Naive thymus-derived CD4-positive, alpha-beta T cell (primary cell): ENCODE results near the gene KRTAP4-8. TPM values are rescaled to one million over a fixed set of nuclear protein-coding genes. Genes with fewer than 3 reads are reported as not detected.
A peak's percentile ranks its signal among the peaks of the same experiment; 100 is the strongest.
"Not testable (repeated sequence)": the region's sequence is repeated elsewhere in the genome, so short reads cannot be mapped to it uniquely, and the experiment has no call there.

Source experiments
- ATAC-seq: fragments of 150-1000 bp; cut with Tn5 transposase; 2 replicates; pipeline ENCODE4 v1.10.0; 2021; ENCODE audit warnings: mild to moderate bottlenecking, moderate library complexity
- CTCF ChIA-PET: fragments of 350-600 bp; sonication (Branson Sonifier 250); formaldehyde crosslinking; loops from one replicate; lab custom pipeline; 2021; ENCODE audit warnings: antibody characterized with exemption; lab: Charles Lee
- POLR2A ChIA-PET: fragments of 350-600 bp; sonication (Branson Sonifier 250); formaldehyde crosslinking; loops from one replicate; lab custom pipeline; 2021; ENCODE audit warnings: antibody characterized with exemption, inconsistent platforms; lab: Charles Lee
- DNase-seq, 9 donors: peaks; one replicate each; pipeline versions ENCODE4 v3.0.0 to v3.0.0-alpha.2; 2020 to 2022; ENCODE audit warnings: mixed read lengths in 1 of 9
- H3K27ac ChIP-seq: one replicate; pipeline ENCODE4 v1.7.0; 2013; ENCODE audit warnings: mild to moderate bottlenecking, low read depth, low read length, moderate library complexity
- H3K27me3 ChIP-seq, 2 donors: one replicate each; pipeline ENCODE4 v1.7.0; 2013; ENCODE audit warnings: low read length in 2 of 2, mild to moderate bottlenecking in 2 of 2, moderate library complexity in 2 of 2; ENCODE audit not compliant: control insufficient read depth in 2 of 2, insufficient read depth in 2 of 2
- H3K36me3 ChIP-seq, 3 experiments: 1 replicate in 2 of 3; 2 replicates in 1 of 3; pipeline ENCODE4 v1.7.0; 2013; ENCODE audit warnings: low read length in 3 of 3, mild to moderate bottlenecking in 3 of 3, moderate library complexity in 1 of 3; ENCODE audit not compliant: insufficient read depth in 3 of 3, control insufficient read depth in 2 of 3
- H3K4me1 ChIP-seq, 2 donors: one replicate each; pipeline ENCODE4 v1.7.0; 2013; ENCODE audit warnings: low read length in 2 of 2, mild to moderate bottlenecking in 2 of 2, moderate library complexity in 1 of 2; ENCODE audit not compliant: control insufficient read depth in 2 of 2, insufficient read depth in 2 of 2
- H3K4me3 ChIP-seq: 2 replicates; pipeline ENCODE4 v1.7.0; 2013; ENCODE audit warnings: mild to moderate bottlenecking, low read length
- H3K9me3 ChIP-seq, 3 experiments: 1 replicate in 2 of 3; 2 replicates in 1 of 3; pipeline ENCODE4 v1.7.0; 2013; ENCODE audit warnings: low read length in 3 of 3; ENCODE audit not compliant: control insufficient read depth in 2 of 3
- H3K27ac Mint-ChIP-seq, 9 donors: one replicate each; pipeline ENCODE4 v1.8.0; 2020 to 2022; ENCODE audit warnings: mixed read lengths in 9 of 9, mild to moderate bottlenecking in 8 of 9, moderate library complexity in 5 of 9, inconsistent platforms in 2 of 9
- H3K27me3 Mint-ChIP-seq, 5 donors: one replicate each; pipeline ENCODE4 v1.8.0; 2021 to 2022; ENCODE audit warnings: mixed read lengths in 5 of 5, mild to moderate bottlenecking in 1 of 5
- H3K36me3 Mint-ChIP-seq, 5 donors: one replicate each; pipeline ENCODE4 v1.8.0; 2020 to 2022; ENCODE audit warnings: mixed read lengths in 5 of 5, mild to moderate bottlenecking in 3 of 5, inconsistent platforms in 1 of 5
- H3K4me1 Mint-ChIP-seq, 7 donors: one replicate each; pipeline ENCODE4 v1.8.0; 2020 to 2022; ENCODE audit warnings: mixed read lengths in 7 of 7, mild to moderate bottlenecking in 3 of 7, inconsistent platforms in 1 of 7
- H3K4me3 Mint-ChIP-seq, 10 donors: one replicate each; pipeline ENCODE4 v1.8.0; 2020 to 2022; ENCODE audit warnings: mild to moderate bottlenecking in 10 of 10, mixed read lengths in 10 of 10, moderate library complexity in 6 of 10, inconsistent platforms in 2 of 10
- H3K9me3 Mint-ChIP-seq, 11 donors: one replicate each; pipeline ENCODE4 v1.8.0; 2020 to 2022; ENCODE audit warnings: mixed read lengths in 11 of 11, mild to moderate bottlenecking in 4 of 11, inconsistent platforms in 1 of 11, moderate library complexity in 1 of 11
- intact Hi-C, 2 donors: fragments of 100-400 bp; cut with micrococcal nuclease; formaldehyde crosslinking; loops; one replicate each; pipeline ENCODE4 v1.15.1; 2023
- polyA plus RNA-seq, 2 donors: library from polyadenylated mRNA; unstranded; fragments of 300-500 nt; fragmentation: Illumina TruSeq; gene quantifications; one replicate each; pipeline ENCODE4 v1.2.3, GENCODE V29; 2021
- total RNA-seq, 6 experiments: library from RNA in 5 of 6; stranded (reverse) in 5 of 6; gene quantifications; 1 replicate in 5 of 6; 2 replicates in 1 of 6; pipeline ENCODE4 v1.2.3 and lab custom pipeline; 2021 to 2026

The KRTAP4-8 gene
- total and polyA plus RNA-seq, 7 experiments from 2014 or later = not detected

GRCh38 chr17:41103896-41104295 is 6.0 kb upstream of the KRTAP4-8 start:
- H3K4me1 Mint-ChIP-seq = peaks cover 0 to 46% (median 23%) of the 10 kb centered on the region in 7 donors
- DNase-seq (no peak), ATAC-seq (no peak)
- no peaks in the 10 kb centered on the region for H3K27me3 ChIP-seq
- POLR2A ChIA-PET = no interaction called here
- peaks cover 0 to 4% (median 0%) of the 10 kb centered on the region in 11 donors for H3K9me3 Mint-ChIP-seq
- no peak overlapping the region for H3K4me3 ChIP-seq
- peaks cover 0 to 12% (median 6%) of the 10 kb centered on the region in 5 donors for H3K27me3 Mint-ChIP-seq
- no peak overlapping the region for H3K4me3 Mint-ChIP-seq
- no peak overlapping the region for H3K27ac Mint-ChIP-seq
- intact Hi-C loops = no loop called here
- H3K36me3 ChIP-seq = no peaks in the 10 kb centered on the region
- CTCF ChIA-PET = no interaction called here
- peaks cover 0 to 4% (median 0%) of the 10 kb centered on the region in 5 donors for H3K36me3 Mint-ChIP-seq
- no peaks in the 10 kb centered on the region for H3K9me3 ChIP-seq
- peaks cover 0 to 7% of the 10 kb centered on the region in 2 donors for H3K4me1 ChIP-seq
- H3K27ac ChIP-seq = no peak overlapping the region

DNA sequence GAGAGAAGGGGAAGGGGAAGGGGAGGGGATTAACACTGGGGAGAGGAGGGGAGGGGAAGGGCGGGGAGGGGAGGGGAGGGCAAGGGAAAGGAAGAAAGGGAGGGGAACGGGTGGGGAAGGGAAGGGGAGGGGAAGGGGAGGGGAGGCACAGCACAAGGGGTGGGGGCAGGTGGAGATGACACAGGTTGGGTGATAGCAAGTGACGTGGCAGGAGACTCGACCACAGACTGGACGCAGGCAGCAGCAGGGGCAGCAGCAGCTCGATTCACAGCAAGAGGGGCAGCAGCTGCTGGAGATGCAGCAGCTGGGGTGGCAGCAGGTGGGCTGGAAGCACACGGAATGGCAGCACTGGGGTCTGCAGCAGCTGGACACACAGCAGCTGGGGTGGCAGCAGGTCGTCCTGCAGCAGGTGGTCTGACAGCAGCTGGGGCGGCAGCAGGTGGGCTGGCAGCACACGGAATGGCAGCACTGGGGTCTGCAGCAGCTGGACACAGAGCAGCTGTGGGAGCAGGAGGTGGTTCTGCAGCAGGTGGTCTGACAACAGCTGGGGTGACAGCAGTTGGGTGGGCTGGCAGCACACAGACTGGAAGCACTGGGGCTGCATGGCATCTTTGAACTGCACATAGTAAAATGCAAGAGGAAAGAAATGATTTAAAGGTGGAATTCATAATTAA is 3.8 kb upstream of the KRTAP4-8 start, which contains the start of gene KRTAP4-16:
Gene KRTAP4-16, minus strand, starts transcription at position 624 of the 674 bp plus-strand sequence. Its CDS starts 0 bp downstream, at position 624.
- POLR2A ChIA-PET = interaction anchor here (0.6 kb wide), 1 partner anchor 1232 kb away, joined by 3 read pairs; no protein-coding TSS in a partner anchor
- no peak for DNase-seq
- peaks cover 0 to 5% (median 0%) of the 10 kb centered on the region in 5 donors for H3K36me3 Mint-ChIP-seq
- Histone ChIP-seq H3K4me3 (no peak within 1 kb of the TSS), H3K27ac (no peak within 1 kb of the TSS), H3K27me3 (no peaks in the 10 kb centered on the region), H3K36me3 (no peaks in the 10 kb centered on the region), H3K4me1 (no peaks in the 10 kb centered on the region), H3K9me3 (no peaks in the 10 kb centered on the region)
- H3K27me3 Mint-ChIP-seq = peaks cover 5 to 17% (median 12%) of the 10 kb centered on the region in 5 donors
- peaks cover 0 to 3% (median 0%) of the 10 kb centered on the region in 11 donors for H3K9me3 Mint-ChIP-seq
- peaks cover 0 to 31% (median 15%) of the 10 kb centered on the region in 7 donors for H3K4me1 Mint-ChIP-seq
- H3K27ac Mint-ChIP-seq = peak within 1 kb of the TSS in 2 of 9 donors; percentile 7 to 81
- CTCF ChIA-PET = no interaction called here
- H3K4me3 Mint-ChIP-seq = no peak within 1 kb of the TSS
- ATAC-seq = no peak
- intact Hi-C loops = no loop called here

DNA sequence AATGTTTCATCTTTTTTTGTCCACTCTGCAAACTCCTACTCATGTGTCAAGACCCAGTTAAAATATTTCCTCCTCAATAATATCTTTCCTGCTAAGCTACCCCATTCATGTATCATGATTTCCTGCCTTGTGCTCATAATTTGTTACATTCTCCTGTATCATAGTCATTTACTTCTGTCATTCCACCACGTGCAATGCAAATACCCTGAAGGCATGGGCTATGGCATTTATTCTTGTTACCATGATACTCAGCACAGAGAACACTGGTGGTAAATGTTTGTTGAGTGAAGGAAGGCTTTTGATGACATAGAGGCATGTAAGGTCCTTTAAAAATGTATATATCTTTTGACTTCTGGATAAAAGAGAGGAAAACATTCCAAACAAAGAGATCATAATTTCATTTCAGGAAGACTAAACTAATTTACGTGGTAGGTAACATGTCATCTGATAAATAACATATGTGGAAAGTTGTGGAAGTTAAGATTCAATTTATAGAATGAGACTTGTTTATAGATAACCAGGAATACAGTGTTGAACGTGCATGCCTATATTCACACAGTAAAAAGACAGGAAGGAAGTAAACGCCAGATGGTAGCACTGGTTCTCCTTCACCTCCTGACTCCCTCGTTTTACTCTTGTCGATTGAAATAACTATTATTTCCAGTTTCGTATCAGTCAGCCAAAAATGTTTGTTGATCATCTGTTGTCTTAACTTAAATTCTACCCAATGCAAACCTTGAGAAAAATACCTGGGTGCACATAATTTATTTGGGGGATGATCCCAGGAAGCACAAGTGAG is 1.9 kb upstream of the KRTAP4-8 start:
- peak overlapping the region in 2 of 9 donors; percentile 23 to 70 for H3K27ac Mint-ChIP-seq
- H3K4me1 Mint-ChIP-seq = peaks cover 0 to 31% (median 15%) of the 10 kb centered on the region in 7 donors
- H3K4me1 ChIP-seq, H3K4me3 ChIP-seq, H3K36me3 ChIP-seq, H3K27ac ChIP-seq, H3K9me3 Mint-ChIP-seq, POLR2A ChIA-PET, H3K9me3 ChIP-seq, H3K27me3 ChIP-seq, CTCF ChIA-PET, H3K36me3 Mint-ChIP-seq: not testable (repeated sequence)
- ATAC-seq = peak; percentile 44
- DNase-seq = peak in 1 of 9 donors; percentile 7
- intact Hi-C loops = loop anchor here in 1 of 2 donors (1.0 kb wide), 2 partner anchors 222 to 449 kb away; no protein-coding TSS in a partner anchor
- peaks cover 9 to 15% (median 11%) of the 10 kb centered on the region in 5 donors for H3K27me3 Mint-ChIP-seq
- peak overlapping the region in 5 of 10 donors; percentile 2 to 56 (median 39) for H3K4me3 Mint-ChIP-seq

- CTCF ChIA-PET = interaction anchor here (0.7 kb wide), 1 partner anchor 95 kb away, joined by 4 read pairs; no protein-coding TSS in a partner anchor
- intact Hi-C loops = no loop called here
- Mint-ChIP-seq H3K9me3 (peaks cover 0 to 3% (median 0%) of the 10 kb centered on the region in 11 donors), H3K36me3 (peaks cover 0 to 5% (median 0%) of the 10 kb centered on the region in 5 donors), H3K4me3 (no peak overlapping the region), H3K27ac (no peak overlapping the region), H3K4me1 (peaks cover 0 to 27% (median 15%) of the 10 kb centered on the region in 7 donors), H3K27me3 (peaks cover 10 to 15% (median 11%) of the 10 kb centered on the region in 5 donors)
- POLR2A ChIA-PET = no interaction called here
- H3K27me3 ChIP-seq = no peaks in the 10 kb centered on the region
- H3K9me3 ChIP-seq = no peaks in the 10 kb centered on the region
- H3K4me3 ChIP-seq = no peak overlapping the region
- no peaks in the 10 kb centered on the region for H3K4me1 ChIP-seq
- DNase-seq (no peak), ATAC-seq (no peak)
- no peaks in the 10 kb centered on the region for H3K36me3 ChIP-seq
- no peak overlapping the region for H3K27ac ChIP-seq
Observed at GRCh38 chr17:41098481-41098880, 539 bp upstream of the KRTAP4-8 start.

GRCh38 chr17:41096055-41096454 is 1.9 kb downstream of the KRTAP4-8 start:
- Mint-ChIP-seq H3K27ac (no peak overlapping the region), H3K36me3 (peaks cover 0 to 5% (median 0%) of the 10 kb centered on the region in 5 donors), H3K4me1 (peaks cover 0 to 20% (median 15%) of the 10 kb centered on the region in 7 donors), H3K27me3 (peaks cover 10 to 15% (median 11%) of the 10 kb centered on the region in 5 donors), H3K4me3 (no peak overlapping the region), H3K9me3 (peaks cover 0 to 8% (median 0%) of the 10 kb centered on the region in 11 donors)
- Histone ChIP-seq H3K27me3 (no peaks in the 10 kb centered on the region), H3K36me3 (no peaks in the 10 kb centered on the region), H3K9me3 (no peaks in the 10 kb centered on the region), H3K27ac (no peak overlapping the region), H3K4me1 (no peaks in the 10 kb centered on the region), H3K4me3 (no peak overlapping the region)
- ATAC-seq = no peak
- ChIA-PET CTCF (interaction anchor here (0.6 kb wide), 1 partner anchor 94 kb away, joined by 6 read pairs; no protein-coding TSS in a partner anchor), POLR2A (no interaction called here)
- intact Hi-C loops = no loop called here
- no peak for DNase-seq

GRCh38 chr17:41088760-41089352 is 9.1 kb downstream of the KRTAP4-8 start:
- CTCF ChIA-PET, H3K36me3 Mint-ChIP-seq: not testable (repeated sequence)

More at GRCh38 chr17:41088760-41089352, 9.1 kb downstream of the KRTAP4-8 start:
- H3K36me3 ChIP-seq, H3K4me1 ChIP-seq, H3K4me1 Mint-ChIP-seq, H3K9me3 ChIP-seq, H3K27ac Mint-ChIP-seq, H3K4me3 ChIP-seq, H3K27me3 ChIP-seq, POLR2A ChIA-PET, ATAC-seq, H3K9me3 Mint-ChIP-seq, H3K4me3 Mint-ChIP-seq, H3K27ac ChIP-seq, DNase-seq, intact Hi-C loops: not testable (repeated sequence)
- H3K27me3 Mint-ChIP-seq = peaks cover 0 to 16% (median 6%) of the 10 kb centered on the region in 5 donors
